ENCODE results near the gene MYF5. TPM values are rescaled to one million over a fixed set of nuclear protein-coding genes. Genes with fewer than 3 reads are reported as not detected.

MYF5 gene
- total RNA-seq, 1 experiment from 2014 or later = not detected

DNA sequence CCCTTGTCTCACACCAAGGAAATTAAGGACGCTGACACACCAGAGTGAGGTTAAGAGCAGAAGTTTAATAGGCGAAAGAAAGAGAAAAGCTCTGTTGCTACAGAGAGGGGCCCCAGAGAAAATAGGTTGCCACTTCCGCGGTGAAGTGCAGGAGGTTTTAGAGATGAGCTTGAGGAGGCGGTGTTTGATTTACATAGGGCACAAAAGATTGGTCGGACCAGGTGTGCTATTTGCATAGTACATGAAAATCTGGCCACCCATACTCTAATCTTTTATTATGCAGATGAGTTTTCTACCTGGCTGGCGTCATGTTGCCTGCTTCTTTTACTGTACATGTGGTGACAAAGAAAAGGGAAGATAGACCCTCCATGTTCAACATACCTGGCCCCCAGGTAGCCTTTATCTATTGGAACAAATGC lies 32.6 kb upstream of the MYF5 start:
- Histone ChIP-seq H3K4me1 (ENCODE audit: insufficient read depth, low read length) (no peaks in the 10 kb centered on the region), H3K9me2 (replicated peaks; ENCODE audit: low read length) (no peaks in the 10 kb centered on the region), H3K27ac (ENCODE audit: low read length) (no peak overlapping the region), H3K4me3 (ENCODE audit: low read length) (no peak overlapping the region), H4K20me1 (ENCODE audit: low read length) (no peaks in the 10 kb centered on the region), H3K9me3 (ENCODE audit: low read length) (no peaks in the 10 kb centered on the region), H2AFZ (ENCODE audit: low read length) (no peak overlapping the region), H3K4me2 (ENCODE audit: low read length) (no peak overlapping the region), H3K36me3 (ENCODE audit: low read depth, low read length) (no peaks in the 10 kb centered on the region), H3K9ac (ENCODE audit: low read length) (no peak overlapping the region), H3F3A (ENCODE audit: low read length, unreplicated experiment) (no peaks in the 10 kb centered on the region), H3K79me2 (ENCODE audit: low read length) (no peaks in the 10 kb centered on the region), H3K27me3 (ENCODE audit: low read length) (0 out of 2 replicates have a peak, but pooled peaks cover 11% of the 10 kb centered on the region)
- BruUV-seq (replicated peaks) = no TSS peak
- DNase-seq = no peak
- CTCF ChIA-PET = no interaction called here
- POLR2A ChIA-PET (ENCODE audit: unreplicated experiment) = no interaction called here
- intact Hi-C loops (cut with micrococcal nuclease) = no loop called here
- no peak for ATAC-seq
- TF ChIP-seq EZH2 (IDR thresholded peaks at IDR 0.05; ENCODE audit: low read length, unreplicated experiment) = no peak
- TF ChIP-seq, protein P1, sequence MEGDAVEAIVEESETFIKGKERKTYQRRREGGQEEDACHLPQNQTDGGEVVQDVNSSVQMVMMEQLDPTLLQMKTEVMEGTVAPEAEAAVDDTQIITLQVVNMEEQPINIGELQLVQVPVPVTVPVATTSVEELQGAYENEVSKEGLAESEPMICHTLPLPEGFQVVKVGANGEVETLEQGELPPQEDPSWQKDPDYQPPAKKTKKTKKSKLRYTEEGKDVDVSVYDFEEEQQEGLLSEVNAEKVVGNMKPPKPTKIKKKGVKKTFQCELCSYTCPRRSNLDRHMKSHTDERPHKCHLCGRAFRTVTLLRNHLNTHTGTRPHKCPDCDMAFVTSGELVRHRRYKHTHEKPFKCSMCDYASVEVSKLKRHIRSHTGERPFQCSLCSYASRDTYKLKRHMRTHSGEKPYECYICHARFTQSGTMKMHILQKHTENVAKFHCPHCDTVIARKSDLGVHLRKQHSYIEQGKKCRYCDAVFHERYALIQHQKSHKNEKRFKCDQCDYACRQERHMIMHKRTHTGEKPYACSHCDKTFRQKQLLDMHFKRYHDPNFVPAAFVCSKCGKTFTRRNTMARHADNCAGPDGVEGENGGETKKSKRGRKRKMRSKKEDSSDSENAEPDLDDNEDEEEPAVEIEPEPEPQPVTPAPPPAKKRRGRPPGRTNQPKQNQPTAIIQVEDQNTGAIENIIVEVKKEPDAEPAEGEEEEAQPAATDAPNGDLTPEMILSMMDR (conservative IDR thresholded peaks at IDR 0.05; ENCODE audit: low read depth, low read length) = no peak
- no peak for TF ChIP-seq EZH2phosphoT487 (IDR thresholded peaks at IDR 0.05; ENCODE audit: borderline replicate concordance, low read length)

DNA sequence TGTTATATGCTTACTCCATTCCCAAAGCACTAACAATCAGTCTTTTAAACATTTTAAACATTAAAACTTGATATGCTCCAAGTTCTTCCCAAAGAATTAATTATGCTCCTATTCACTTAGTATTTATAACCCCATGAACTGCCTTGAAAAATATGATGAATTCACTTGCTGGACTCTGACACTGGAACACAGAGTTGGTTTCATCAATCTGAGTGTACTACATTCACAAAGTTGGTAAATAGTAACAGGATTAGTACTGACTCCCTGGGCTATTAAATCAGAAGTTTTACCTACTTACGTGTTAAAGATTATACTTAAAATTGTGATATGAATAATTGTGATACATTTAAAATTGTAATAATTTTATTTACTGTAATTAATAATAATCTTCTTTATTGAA lies 26.6 kb upstream of the MYF5 start:
- Histone ChIP-seq H3K4me2 (ENCODE audit: low read length) (no peak overlapping the region), H3K27me3 (ENCODE audit: low read length) (0 out of 2 replicates have a peak, but pooled peaks cover 3% of the 10 kb centered on the region), H3K27ac (ENCODE audit: low read length) (no peak overlapping the region), H3K79me2 (ENCODE audit: low read length) (no peaks in the 10 kb centered on the region), H3K9me3 (ENCODE audit: low read length) (no peaks in the 10 kb centered on the region), H3F3A (ENCODE audit: low read length, unreplicated experiment) (no peaks in the 10 kb centered on the region), H2AFZ (ENCODE audit: low read length) (no peak overlapping the region), H3K9ac (ENCODE audit: low read length) (no peak overlapping the region), H3K9me2 (replicated peaks; ENCODE audit: low read length) (no peaks in the 10 kb centered on the region), H3K4me1 (ENCODE audit: insufficient read depth, low read length) (no peaks in the 10 kb centered on the region), H3K4me3 (ENCODE audit: low read length) (no peak overlapping the region), H4K20me1 (ENCODE audit: low read length) (no peaks in the 10 kb centered on the region), H3K36me3 (ENCODE audit: low read depth, low read length) (no peaks in the 10 kb centered on the region)
- no TSS peak for BruUV-seq (replicated peaks)
- intact Hi-C loops (cut with micrococcal nuclease) = no loop called here
- POLR2A ChIA-PET (ENCODE audit: unreplicated experiment) = no interaction called here
- no peak for DNase-seq
- no peak for ATAC-seq
- CTCF ChIA-PET = no interaction called here
- TF ChIP-seq EZH2phosphoT487 (IDR thresholded peaks at IDR 0.05; ENCODE audit: borderline replicate concordance, low read length) (no peak), EZH2 (IDR thresholded peaks at IDR 0.05; ENCODE audit: low read length, unreplicated experiment) (no peak)
- TF ChIP-seq, protein P1 (conservative IDR thresholded peaks at IDR 0.05; ENCODE audit: low read depth, low read length) = no peak

DNA sequence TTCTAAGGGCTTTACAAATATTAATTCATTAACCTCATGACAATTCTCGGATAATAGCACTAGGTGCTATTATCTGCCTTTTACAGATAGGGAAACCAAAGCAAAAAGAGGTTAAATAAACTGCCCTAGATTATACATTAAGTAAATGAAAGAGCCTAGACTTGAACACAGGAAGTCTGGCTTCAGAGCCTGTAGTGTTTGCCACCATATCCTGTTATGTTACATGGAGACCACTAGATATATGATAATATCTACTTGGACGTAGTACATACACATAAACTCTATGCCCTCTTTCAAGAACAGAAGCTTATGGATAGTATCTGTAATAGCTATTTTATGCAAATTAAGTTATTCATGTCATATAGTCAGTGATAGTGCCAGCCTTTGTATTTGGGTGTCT lies 26.2 kb upstream of the MYF5 start:
- BruUV-seq (replicated peaks) = no TSS peak
- ChIA-PET CTCF (no interaction called here), POLR2A (ENCODE audit: unreplicated experiment) (no interaction called here)
- no peaks in the 10 kb centered on the region for H4K20me1 ChIP-seq (ENCODE audit: low read length)
- TF ChIP-seq EZH2phosphoT487 (IDR thresholded peaks at IDR 0.05; ENCODE audit: borderline replicate concordance, low read length) (no peak), EZH2 (IDR thresholded peaks at IDR 0.05; ENCODE audit: low read length, unreplicated experiment) (no peak)
- TF ChIP-seq, protein P1 (conservative IDR thresholded peaks at IDR 0.05; ENCODE audit: low read depth, low read length) = no peak
- ATAC-seq (no peak), DNase-seq (no peak)
- no peak overlapping the region for H2AFZ ChIP-seq (ENCODE audit: low read length)
- H3K36me3 ChIP-seq (ENCODE audit: low read depth, low read length) = no peaks in the 10 kb centered on the region
- 0 out of 2 replicates have a peak, but pooled peaks cover 3% of the 10 kb centered on the region for H3K27me3 ChIP-seq (ENCODE audit: low read length)
- no peak overlapping the region for H3K9ac ChIP-seq (ENCODE audit: low read length)
- no peak overlapping the region for H3K4me3 ChIP-seq (ENCODE audit: low read length)
- H3K27ac ChIP-seq (ENCODE audit: low read length) = no peak overlapping the region
- H3F3A ChIP-seq (ENCODE audit: low read length, unreplicated experiment) = no peaks in the 10 kb centered on the region
- no peaks in the 10 kb centered on the region for H3K9me3 ChIP-seq (ENCODE audit: low read length)
- no peaks in the 10 kb centered on the region for H3K9me2 ChIP-seq (replicated peaks; ENCODE audit: low read length)
- no peak overlapping the region for H3K4me2 ChIP-seq (ENCODE audit: low read length)
- H3K4me1 ChIP-seq (ENCODE audit: insufficient read depth, low read length) = no peaks in the 10 kb centered on the region
- no peaks in the 10 kb centered on the region for H3K79me2 ChIP-seq (ENCODE audit: low read length)
- intact Hi-C loops (cut with micrococcal nuclease) = no loop called here

All from PC-3 (cell line).